ENCODE results near the gene KIRREL3. TPM values are rescaled to one million over a fixed set of nuclear protein-coding genes. Genes with fewer than 3 reads are reported as not detected.

The KIRREL3 gene
- total RNA-seq, 2 donors from 2014 or later = 0.44 to 2.1 TPM

GRCh38 chr11:126484266-126484665 lies 516.3 kb downstream of the KIRREL3 start:
- intact Hi-C loops (cut with DNase I) = loop anchor here in 1 of 2 donors (5.0 kb wide), 1 partner anchor 172 kb away; no protein-coding TSS in a partner anchor
- ATAC-seq (no peak), DNase-seq (no peak)

- intact Hi-C loops (cut with DNase I) = loop anchor here in 1 of 2 donors (5.0 kb wide), 1 partner anchor 171 kb away; no protein-coding TSS in a partner anchor
- no peak for ATAC-seq
- DNase-seq = no peak
Measured at GRCh38 chr11:126483621-126484195, 516.9 kb downstream of the KIRREL3 start.

GRCh38 chr11:126482586-126483108 lies 517.9 kb downstream of the KIRREL3 start:
- DNase-seq (no peak), ATAC-seq (no peak)
- intact Hi-C loops (cut with DNase I) = loop anchor here in 1 of 2 donors (5.0 kb wide), 1 partner anchor 170 kb away; no protein-coding TSS in a partner anchor

- ATAC-seq = no peak
- no peak for DNase-seq
- intact Hi-C loops (cut with DNase I) = loop anchor here (2.0 to 5.0 kb wide), 2 partner anchors 40 to 169 kb away; no protein-coding TSS in a partner anchor
Measured at GRCh38 chr11:126481303-126481680, 519.3 kb downstream of the KIRREL3 start.

- peak; percentile 88 to 94 for ATAC-seq
Measured at GRCh38 chr11:126480410-126481302, 519.9 kb downstream of the KIRREL3 start.

GRCh38 chr11:126480015-126480409 lies 520.6 kb downstream of the KIRREL3 start:
- DNase-seq = no peak
- ATAC-seq = no peak
- intact Hi-C loops (cut with DNase I) = loop anchor here (1.0 to 5.0 kb wide), 3 partner anchors 39 to 170 kb away; no protein-coding TSS in a partner anchor

More at GRCh38 chr11:126480410-126481302, 519.9 kb downstream of the KIRREL3 start:
- intact Hi-C loops (cut with DNase I) = loop anchor here (1.0 to 5.0 kb wide), 3 partner anchors 40 to 170 kb away; no protein-coding TSS in a partner anchor
- DNase-seq = peak; percentile 86

- no peak for DNase-seq
- intact Hi-C loops (cut with DNase I) = loop anchor here in 1 of 2 donors (2.0 kb wide), 1 partner anchor 39 kb away; no protein-coding TSS in a partner anchor
Measured at GRCh38 chr11:126479178-126479930, 521.2 kb downstream of the KIRREL3 start.

GRCh38 chr11:126478466-126478865 lies 522.1 kb downstream of the KIRREL3 start:
- ATAC-seq = no peak
- intact Hi-C loops (cut with DNase I) = loop anchor here in 1 of 2 donors (2.0 kb wide), 1 partner anchor 38 kb away; no protein-coding TSS in a partner anchor
- no peak for DNase-seq

More at GRCh38 chr11:126479178-126479930, 521.2 kb downstream of the KIRREL3 start:
- no peak for ATAC-seq

- ATAC-seq = no peak
- no peak for DNase-seq
- intact Hi-C loops (cut with DNase I) = loop anchor here in 1 of 2 donors (2.0 kb wide), 1 partner anchor 37 kb away; no protein-coding TSS in a partner anchor
Measured at GRCh38 chr11:126477535-126478305, 522.9 kb downstream of the KIRREL3 start.

GRCh38 chr11:126476977-126477376 lies 523.6 kb downstream of the KIRREL3 start:
- DNase-seq = no peak
- intact Hi-C loops (cut with DNase I) = no loop called here
- no peak for ATAC-seq

- DNase-seq = no peak
- intact Hi-C loops (cut with DNase I) = no loop called here
- no peak for ATAC-seq
Measured at GRCh38 chr11:126476266-126476924, 524.2 kb downstream of the KIRREL3 start.

- DNase-seq (no peak), ATAC-seq (peak; percentile 25 to 38)
- intact Hi-C loops (cut with DNase I) = no loop called here
Measured at GRCh38 chr11:126475014-126475991, 525.3 kb downstream of the KIRREL3 start.

- intact Hi-C loops (cut with DNase I) = no loop called here
- ATAC-seq = no peak
- no peak for DNase-seq
Measured at GRCh38 chr11:126474220-126474619, 526.4 kb downstream of the KIRREL3 start.

- intact Hi-C loops (cut with DNase I) = no loop called here
- DNase-seq (no peak), ATAC-seq (no peak)
Measured at GRCh38 chr11:126473269-126473668, 527.3 kb downstream of the KIRREL3 start.

- ATAC-seq (no peak), DNase-seq (no peak)
- intact Hi-C loops (cut with DNase I) = no loop called here
Measured at GRCh38 chr11:126469311-126469710, 531.3 kb downstream of the KIRREL3 start.

GRCh38 chr11:126468102-126468521 lies 532.5 kb downstream of the KIRREL3 start:
- intact Hi-C loops (cut with DNase I) = no loop called here
- ATAC-seq (peak; percentile 9 to 30), DNase-seq (peak; percentile 33)

Data from left cardiac atrium (tissue), 4 donors.